Aorta (tissue), 5 donors: ENCODE data around the gene POU2AF3. TPM values are rescaled to one million over a fixed set of nuclear protein-coding genes. Genes with fewer than 3 reads are reported as not detected.
"Not testable (repeated sequence)": the region's sequence is repeated elsewhere in the genome, so short reads cannot be mapped to it uniquely, and the experiment has no call there.

ENCODE experiments used
- ATAC-seq: fragments of 200-7000 bp; cut with Tn5 transposase; one replicate; pipeline ENCODE4 v1.9.1; 2022; ENCODE audit warnings: moderate library complexity; ENCODE audit not compliant: low FRiP score
- DNase-seq, 2 donors: peaks; one replicate each; pipeline ENCODE4 v3.0.0-alpha.2; 2020
- H3K27ac ChIP-seq, 2 donors: one replicate each; pipeline ENCODE4 v1.5.1; 2013; ENCODE audit warnings: low read length in 2 of 2, mild to moderate bottlenecking in 2 of 2, moderate library complexity in 2 of 2, control low read depth in 1 of 2, inconsistent platforms in 1 of 2, low read depth in 1 of 2
- H3K27me3 ChIP-seq, 2 donors: one replicate each; pipeline ENCODE4 v1.6.1; 2013; ENCODE audit warnings: control low read depth in 1 of 2, low read length in 1 of 2, mild to moderate bottlenecking in 1 of 2, moderate library complexity in 1 of 2; ENCODE audit not compliant: insufficient read depth in 2 of 2, control insufficient read depth in 1 of 2
- H3K36me3 ChIP-seq, 2 donors: one replicate each; pipeline ENCODE4 v1.6.1; 2013; ENCODE audit warnings: control low read depth in 1 of 2, low read length in 1 of 2, mild to moderate bottlenecking in 1 of 2; ENCODE audit not compliant: insufficient read depth in 2 of 2, control insufficient read depth in 1 of 2
- H3K4me1 ChIP-seq, 2 donors: one replicate each; pipeline ENCODE4 v1.6.1; 2013; ENCODE audit warnings: low read length in 2 of 2, control low read depth in 1 of 2, mild to moderate bottlenecking in 1 of 2, moderate library complexity in 1 of 2; ENCODE audit not compliant: insufficient read depth in 2 of 2, control insufficient read depth in 1 of 2
- H3K4me3 ChIP-seq, 2 donors: one replicate each; pipeline ENCODE4 v1.5.1; 2013; ENCODE audit warnings: low read length in 2 of 2, control low read depth in 1 of 2, mild to moderate bottlenecking in 1 of 2
- H3K9me3 ChIP-seq: one replicate; pipeline ENCODE4 v1.6.1; 2013; ENCODE audit warnings: mild to moderate bottlenecking, low read length; ENCODE audit not compliant: control insufficient read depth
- WGBS, 2 donors: extraction: QIAGEN DNeasy Blood & Tissue Kit; methylation state at CpG; one replicate each; pipeline ENCODE4 v1.1.7; 2013; 5-methylcytosine and 5-hydroxymethylcytosine counted together
- intact Hi-C, 2 donors: fragments of 100-400 bp; cut with DNase I; formaldehyde crosslinking; loops; one replicate each; pipeline versions ENCODE4 v1.14.2 to v1.15.0; 2022
- polyA plus RNA-seq, 2 donors: library from polyadenylated mRNA; stranded (reverse); fragments of 200-250 nt; gene quantifications; one replicate each; pipeline ENCODE4 v1.2.3, GENCODE V29; 2013
- total RNA-seq, 2 donors: library from RNA; stranded (reverse); fragmentation: NEBNext Ultra II Directional; extraction: Animal tissue kit (Norgen Biotek cat#: 25700); gene quantifications; one replicate each; pipeline ENCODE4 v1.2.1, GENCODE V29; 2021
- donor health status: healthy with polysubstance abuse.
- donor health status: Bipolar disorder and iron deficiency.
- donor health status: DM: no; HTN: no; CAD: no.
- donor health status: DM: no; HTN: no; CAD: no.
- donor health status: DM: yes; HTN: yes; CAD: no.

The POU2AF3 gene
- total and polyA plus RNA-seq, 4 donors, result 1.1 to 4.5 (median 4.2) TPM; not detected in 1

DNA sequence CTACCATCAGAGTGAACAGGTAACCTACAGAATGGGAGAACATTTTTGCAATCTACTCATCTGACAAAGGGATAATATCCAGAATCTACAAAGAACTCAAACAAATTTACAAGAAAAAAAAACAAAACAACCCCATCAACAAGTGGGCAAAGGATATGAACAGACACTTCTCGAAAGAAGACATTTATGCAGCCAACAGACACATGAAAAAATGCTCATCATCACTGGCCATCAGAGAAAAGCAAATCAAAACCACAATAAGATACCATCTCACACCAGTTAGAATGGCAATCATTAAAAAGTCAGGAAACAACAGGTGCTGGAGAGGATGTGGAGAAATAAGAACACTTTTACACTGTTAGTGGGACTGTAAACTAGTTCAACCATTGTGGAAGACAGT lies 5.9 kb upstream of the POU2AF3 start:
- DNase-seq, H3K27ac ChIP-seq, H3K9me3 ChIP-seq, H3K4me1 ChIP-seq, H3K27me3 ChIP-seq, ATAC-seq, H3K36me3 ChIP-seq, intact Hi-C loops, H3K4me3 ChIP-seq: not testable (repeated sequence)
- WGBS, 2 donors, result 92 to 100% methylated on average over 1 of the region's 1 CpG

DNA sequence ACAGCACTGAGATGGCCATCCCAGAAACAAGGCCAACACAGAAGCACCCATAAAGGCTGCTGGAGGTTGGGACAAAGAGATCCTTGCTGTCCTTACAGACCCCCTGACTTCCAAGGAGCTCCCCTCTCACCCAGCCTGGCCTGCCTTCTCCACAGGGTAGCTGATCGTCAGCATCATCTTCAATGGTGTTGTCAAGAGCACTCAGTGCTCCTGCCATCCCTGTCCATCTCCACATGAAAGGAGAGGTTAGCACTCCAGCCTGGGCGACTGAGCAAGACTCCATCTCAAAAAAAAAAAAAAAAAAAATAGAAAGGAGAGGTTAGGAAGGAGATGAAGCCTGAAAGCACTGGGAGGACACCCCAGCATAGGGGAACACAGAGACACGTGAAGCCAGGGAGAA lies 2.1 kb upstream of the POU2AF3 start:
- Histone ChIP-seq H3K27me3 (no peaks in the 10 kb centered on the region), H3K27ac (no peak overlapping the region), H3K9me3 (no peaks in the 10 kb centered on the region), H3K4me3 (no peak overlapping the region), H3K36me3 (no peaks in the 10 kb centered on the region), H3K4me1 (no peaks in the 10 kb centered on the region)
- ATAC-seq (no peak), DNase-seq (no peak)
- 96 to 98% methylated on average over 3 of the region's 3 CpGs for WGBS, 2 donors
- intact Hi-C loops, result loop anchor here in 1 of 2 donors (5.0 kb wide), 2 partner anchors 36 to 126 kb away; no protein-coding TSS in a partner anchor

DNA sequence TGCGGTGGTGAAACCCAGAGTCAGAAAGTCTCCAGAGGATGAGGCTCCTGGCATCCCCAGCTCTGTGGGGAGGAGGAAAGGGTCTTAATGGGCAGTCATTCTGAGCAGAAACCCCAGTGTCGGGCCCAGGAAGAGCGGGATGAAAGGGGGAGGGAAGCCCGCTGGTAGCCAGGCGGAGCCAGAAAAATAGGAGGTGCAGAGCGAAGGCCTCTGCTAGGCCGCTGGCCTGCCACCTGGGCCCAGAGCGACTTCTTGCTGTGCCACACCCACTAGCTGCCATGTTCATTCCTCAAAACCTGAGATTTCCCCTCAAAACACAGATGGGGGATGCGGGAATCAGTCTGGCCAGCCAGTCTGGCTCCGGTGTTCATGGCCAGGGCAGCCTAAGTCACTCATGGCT lies 650 bp upstream of the POU2AF3 start:
- Histone ChIP-seq H3K4me3 (no peak overlapping the region), H3K27me3 (no peaks in the 10 kb centered on the region), H3K36me3 (no peaks in the 10 kb centered on the region), H3K4me1 (no peaks in the 10 kb centered on the region), H3K27ac (no peak overlapping the region), H3K9me3 (no peaks in the 10 kb centered on the region)
- 98 to 99% methylated on average over 10 of the region's 10 CpGs for WGBS, 2 donors
- ATAC-seq, result no peak
- DNase-seq, result no peak
- intact Hi-C loops, result loop anchor here (2.0 to 5.0 kb wide), 3 partner anchors 35 to 125 kb away; no protein-coding TSS in a partner anchor

DNA sequence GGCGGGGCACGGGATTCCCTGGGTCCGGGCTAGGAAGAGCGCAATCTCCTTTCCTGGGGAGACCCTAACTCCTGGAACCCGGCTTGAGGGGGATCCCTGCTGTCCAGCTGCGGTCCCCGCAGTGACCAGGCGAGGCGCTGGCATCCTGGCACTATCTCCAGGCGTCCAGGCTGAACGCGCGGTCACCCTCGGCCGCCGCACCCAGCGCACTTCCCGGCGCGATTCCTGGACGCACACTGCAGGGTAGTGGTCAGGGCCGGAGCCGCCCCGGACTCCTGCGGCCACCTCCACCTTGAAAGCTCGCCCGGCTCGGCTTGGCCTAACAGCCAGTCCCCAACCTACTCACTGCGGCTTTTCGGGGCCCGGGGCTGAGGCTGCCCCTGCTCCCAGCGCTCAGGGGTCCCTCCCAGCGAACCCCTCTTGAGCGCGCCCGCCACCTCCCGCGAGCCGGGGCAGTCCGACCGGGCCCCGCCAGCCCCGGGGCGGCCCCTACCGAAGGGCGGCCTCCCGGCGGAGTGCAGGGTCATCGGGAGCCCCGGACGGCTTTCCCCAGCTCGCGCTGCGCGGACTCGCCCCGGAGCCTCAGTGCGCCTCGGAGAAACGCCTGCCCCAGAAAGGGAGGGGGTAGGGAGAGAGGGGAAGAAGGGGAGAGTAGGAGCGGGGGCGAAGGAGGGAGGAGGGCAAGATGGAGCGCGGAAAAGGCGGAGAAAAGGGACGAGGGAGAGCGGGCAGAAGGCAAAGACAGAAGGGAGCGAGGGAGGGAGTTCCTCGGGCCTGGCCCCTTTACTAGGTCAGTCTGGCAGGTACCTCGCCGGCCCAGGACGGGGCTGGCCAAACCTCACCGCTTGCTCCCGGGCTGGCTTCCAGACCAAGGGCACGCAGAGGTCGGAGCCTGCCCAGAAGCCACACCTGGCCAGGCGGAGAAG lies 1.0 kb downstream of the POU2AF3 start:
- ATAC-seq (peak; percentile 90), DNase-seq (peak; percentile 73 to 93)
- H3K9me3 ChIP-seq, result no peaks in the 10 kb centered on the region
- H3K36me3 ChIP-seq, result no peaks in the 10 kb centered on the region
- peaks cover 0 to 3% of the 10 kb centered on the region in 2 donors for H3K4me1 ChIP-seq
- WGBS, 2 donors, result 1 to 2% methylated on average over 73 to 77 of the region's 77 CpGs
- intact Hi-C loops, result loop anchor here (2.0 to 10.0 kb wide), 5 partner anchors 21 to 123 kb away; no protein-coding TSS in a partner anchor
- peak overlapping the region; percentile 28 to 60 for H3K4me3 ChIP-seq
- peak overlapping the region in 1 of 2 donors; percentile 19 for H3K27ac ChIP-seq
- no peaks in the 10 kb centered on the region for H3K27me3 ChIP-seq

DNA sequence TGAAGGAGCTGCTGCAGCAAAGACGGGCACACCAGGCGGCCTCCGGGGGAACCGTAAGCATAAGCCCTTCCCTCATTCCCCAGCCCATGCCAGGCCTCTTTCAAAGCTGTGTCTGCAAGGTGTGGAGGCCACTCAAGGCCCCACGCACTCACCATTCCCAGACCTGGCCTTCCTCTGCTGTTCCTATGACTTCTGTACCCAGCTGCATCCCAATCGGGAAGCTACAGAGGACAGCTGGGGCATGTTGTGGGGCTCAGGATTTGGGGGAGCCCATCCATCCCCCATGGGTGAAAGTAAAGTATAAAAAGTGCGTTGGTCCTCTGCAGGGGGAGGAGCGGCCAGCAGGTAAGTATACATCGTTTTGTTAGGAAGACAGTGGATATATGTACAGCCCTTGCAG lies 2.2 kb downstream of the POU2AF3 start:
- H3K4me3 ChIP-seq, result no peak overlapping the region
- H3K27ac ChIP-seq, result no peak overlapping the region
- H3K36me3 ChIP-seq, result no peaks in the 10 kb centered on the region
- DNase-seq (no peak), ATAC-seq (no peak)
- WGBS, 2 donors, result 97 to 98% methylated on average over 9 of the region's 9 CpGs
- no peaks in the 10 kb centered on the region for H3K9me3 ChIP-seq
- intact Hi-C loops, result loop anchor here in 1 of 2 donors (2.0 to 10.0 kb wide), 2 partner anchors 20 to 54 kb away; no protein-coding TSS in a partner anchor
- H3K4me1 ChIP-seq, result peaks cover 0 to 3% of the 10 kb centered on the region in 2 donors
- no peaks in the 10 kb centered on the region for H3K27me3 ChIP-seq

DNA sequence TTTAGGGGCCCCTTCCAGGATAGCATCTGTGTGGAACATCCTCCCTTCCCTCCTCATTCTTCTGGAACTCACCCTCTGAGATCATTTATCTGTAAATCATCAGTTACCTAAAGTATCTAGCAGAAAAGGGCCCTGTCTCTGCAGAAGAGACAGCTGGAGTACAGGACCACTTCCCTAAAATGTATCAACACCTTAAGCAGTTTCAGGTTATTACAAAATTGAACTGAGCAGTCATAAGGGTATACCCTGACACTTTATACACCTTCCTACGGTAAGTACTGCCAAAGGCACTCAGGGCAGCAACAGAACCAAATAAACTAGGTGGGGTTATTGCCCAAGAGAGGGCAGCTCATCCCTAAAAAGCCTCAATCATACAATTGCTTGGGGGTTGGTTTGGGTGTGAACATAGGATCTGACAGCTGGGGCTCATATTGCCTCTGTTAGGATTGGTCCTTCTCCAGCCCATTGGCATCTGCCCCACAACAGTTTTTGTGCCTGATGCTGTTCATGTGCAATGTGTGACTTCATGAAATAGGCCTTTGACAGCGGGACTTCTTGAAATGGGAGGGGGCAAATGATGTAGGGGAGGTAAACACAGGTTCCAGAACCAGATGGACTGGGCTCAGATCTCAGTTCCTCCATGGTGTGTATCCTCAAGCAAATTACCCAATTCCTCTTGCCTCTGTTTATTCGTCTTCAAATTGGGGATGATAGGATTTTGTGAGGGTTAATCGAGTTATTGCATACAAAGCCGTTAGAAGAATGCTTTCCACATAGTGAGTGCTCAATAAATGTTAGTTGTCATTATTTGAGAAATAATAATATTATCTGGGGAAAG lies 2.9 kb downstream of the POU2AF3 start:
- intact Hi-C loops, result loop anchor here in 1 of 2 donors (2.0 to 10.0 kb wide), 2 partner anchors 20 to 54 kb away; no protein-coding TSS in a partner anchor
- H3K4me1 ChIP-seq, result peaks cover 0 to 3% of the 10 kb centered on the region in 2 donors
- WGBS, 2 donors, result 84 to 91% methylated on average over 5 of the region's 5 CpGs
- H3K36me3 ChIP-seq, result no peaks in the 10 kb centered on the region
- no peak for DNase-seq
- H3K27me3 ChIP-seq, result no peaks in the 10 kb centered on the region
- no peaks in the 10 kb centered on the region for H3K9me3 ChIP-seq
- H3K27ac ChIP-seq, result no peak overlapping the region
- no peak for ATAC-seq
- H3K4me3 ChIP-seq, result no peak overlapping the region

DNA sequence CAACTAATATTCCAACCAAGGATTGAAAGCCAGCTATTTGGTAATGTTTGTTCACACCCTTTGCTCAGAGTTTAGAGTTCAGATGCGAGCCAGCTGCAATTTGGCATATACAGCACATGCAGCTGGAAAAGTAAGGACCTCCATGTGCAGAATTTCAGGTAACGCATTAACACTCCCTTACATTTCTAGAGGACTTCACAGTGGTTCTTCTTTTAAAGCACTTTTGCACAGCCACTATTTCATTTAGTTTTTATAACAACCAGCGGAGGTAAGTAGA lies 3.4 kb downstream of the POU2AF3 start:
- 97% methylated on average over 3 of the region's 3 CpGs for WGBS, 2 donors
- H3K36me3 ChIP-seq, result no peaks in the 10 kb centered on the region
- no peak overlapping the region for H3K27ac ChIP-seq
- H3K27me3 ChIP-seq, result no peaks in the 10 kb centered on the region
- DNase-seq, result no peak
- peaks cover 0 to 3% of the 10 kb centered on the region in 2 donors for H3K4me1 ChIP-seq
- ATAC-seq, result no peak
- intact Hi-C loops, result loop anchor here in 1 of 2 donors (2.0 to 10.0 kb wide), 2 partner anchors 19 to 53 kb away; no protein-coding TSS in a partner anchor
- no peaks in the 10 kb centered on the region for H3K9me3 ChIP-seq
- no peak overlapping the region for H3K4me3 ChIP-seq

DNA sequence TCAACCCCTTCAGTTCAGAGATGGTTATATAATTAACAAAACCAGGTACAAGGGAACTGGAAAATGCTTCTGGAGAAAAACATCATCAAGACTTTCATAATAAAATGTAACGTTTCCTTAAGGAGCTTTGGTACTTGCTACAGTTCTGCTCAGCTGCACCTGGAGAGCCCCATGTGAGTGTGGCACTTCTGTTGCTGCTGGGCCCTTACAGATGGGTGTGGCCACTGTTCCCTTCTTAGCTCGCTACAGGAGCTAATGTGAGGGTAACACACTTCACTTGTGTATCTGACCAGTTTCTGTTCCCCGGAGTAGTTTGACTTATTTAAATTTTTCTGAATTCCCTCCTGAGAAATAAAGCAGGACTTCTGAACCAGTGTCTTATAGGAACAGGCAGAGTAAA lies 4.0 kb downstream of the POU2AF3 start:
- H3K9me3 ChIP-seq, result no peaks in the 10 kb centered on the region
- H3K36me3 ChIP-seq, result no peaks in the 10 kb centered on the region
- no peaks in the 10 kb centered on the region for H3K27me3 ChIP-seq
- no peak for ATAC-seq
- DNase-seq, result no peak
- 85 to 86% methylated on average over 3 of the region's 3 CpGs for WGBS, 2 donors
- no peak overlapping the region for H3K27ac ChIP-seq
- intact Hi-C loops, result loop anchor here in 1 of 2 donors (10.0 kb wide), 1 partner anchor 53 kb away; no protein-coding TSS in a partner anchor
- H3K4me3 ChIP-seq, result no peak overlapping the region
- peaks cover 0 to 3% of the 10 kb centered on the region in 2 donors for H3K4me1 ChIP-seq
